ENCODE results near the gene ERC1.

DNA sequence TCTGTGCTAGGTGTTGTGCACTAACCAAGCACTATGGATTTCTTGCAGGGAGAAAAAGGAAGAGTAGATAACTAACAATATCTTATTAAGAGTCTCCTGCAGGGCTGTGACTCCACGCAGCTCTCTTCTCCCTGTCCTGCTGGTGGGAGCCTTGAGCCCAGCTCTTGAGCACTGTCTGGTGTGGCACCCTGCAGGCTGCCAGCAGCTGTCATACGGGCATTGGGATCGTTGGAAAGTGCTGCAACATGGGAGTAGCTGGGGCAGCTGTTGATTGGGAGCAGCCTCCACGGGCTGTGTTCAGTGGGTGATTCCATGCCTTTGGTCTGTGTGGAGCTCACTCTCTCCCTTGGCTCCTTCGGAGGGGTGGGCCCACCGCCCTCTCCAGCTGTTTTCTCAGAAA lies 478.0 kb downstream of the ERC1 start:
- no peak for TF ChIP-seq POLR2A (IDR thresholded peaks at IDR 0.05; ENCODE audit: low read length)
- no peak for TF ChIP-seq GATA1 (IDR thresholded peaks at IDR 0.05; ENCODE audit: low read depth, low read length)
